Left kidney (tissue), 2 donors: ENCODE data around the gene SMIM7. TPM values are rescaled to one million over a fixed set of nuclear protein-coding genes. Genes with fewer than 3 reads are reported as not detected.

Experiments
- DNase-seq: peaks from one replicate; pipeline ENCODE4 v3.0.0-alpha.2; 2013
- polyA plus RNA-seq: library from polyadenylated mRNA; unstranded; fragments of 120-200 nt; gene quantifications from one replicate; pipeline ENCODE4 v1.2.1, GENCODE V29; 2013; ENCODE audit not compliant: insufficient read length

SMIM7 gene
- polyA plus RNA-seq, 1 donor: 108 TPM

- DNase-seq: no peak
Measured at GRCh38 chr19:16599655-16600346, 60.1 kb downstream of the SMIM7 start.

- DNase-seq: no peak
Measured at GRCh38 chr19:16598848-16599247, 61.1 kb downstream of the SMIM7 start.

GRCh38 chr19:16596399-16596798 is 63.5 kb downstream of the SMIM7 start:
- no peak for DNase-seq

Other genes starting within 250 kb of the SMIM7 start
- gene EPS15L1, start 188.2 kb downstream of the SMIM7 start, polyA plus RNA-seq: 30.4 TPM
- gene CALR3, start 164.0 kb downstream of the SMIM7 start, polyA plus RNA-seq: not detected
- gene C19orf44, start 163.8 kb downstream of the SMIM7 start, polyA plus RNA-seq: 16.8 TPM
- 37.9 TPM for gene CHERP, start 117.7 kb downstream of the SMIM7 start, polyA plus RNA-seq
- gene SLC35E1, start 87.7 kb downstream of the SMIM7 start, polyA plus RNA-seq: 48.6 TPM
- gene MED26, start 31.9 kb downstream of the SMIM7 start, polyA plus RNA-seq: 5.6 TPM
- gene TMEM38A, start 995 bp upstream of the SMIM7 start, polyA plus RNA-seq: 7.7 TPM
- 0.08 TPM for gene NWD1, start 59.7 kb upstream of the SMIM7 start, polyA plus RNA-seq
- 82.8 TPM for gene SIN3B, start 169.3 kb upstream of the SMIM7 start, polyA plus RNA-seq
- gene F2RL3, start 228.9 kb upstream of the SMIM7 start, polyA plus RNA-seq: 0.81 TPM